Measurements from ENCODE around the gene CORO6. TPM values are rescaled to one million over a fixed set of nuclear protein-coding genes. Genes with fewer than 3 reads are reported as not detected.

The CORO6 gene
- polyA plus RNA-seq, 1 donor (not counting 4 experiments of a cell fraction or from before 2014, with no cell fraction given) = 20.5 TPM

DNA sequence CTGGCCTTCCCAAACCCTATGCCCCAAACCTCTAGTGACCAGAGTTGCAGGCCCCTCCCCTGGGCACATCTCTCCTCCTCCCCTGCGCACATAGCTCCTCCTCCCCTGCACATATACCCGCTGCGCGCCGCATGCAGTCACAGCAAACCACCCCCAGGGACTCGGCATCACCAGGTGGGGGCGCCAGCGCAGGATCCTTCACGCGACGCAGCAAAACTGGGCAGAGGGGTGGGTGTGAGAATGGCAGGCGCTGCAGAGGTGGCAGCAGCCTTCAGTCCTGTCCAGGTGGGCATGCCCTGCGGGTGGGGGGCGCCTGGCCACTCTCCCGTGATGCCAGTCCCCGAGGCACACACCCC is 5.6 kb downstream of the CORO6 start:
- Histone ChIP-seq H3K27ac (ENCODE audit: control insufficient read depth, insufficient read depth, low read length) (peak overlapping the region; percentile 85), H3K9ac (ENCODE audit: control insufficient read depth, extremely low read depth, insufficient read depth, low read length) (peak overlapping the region; percentile 79), H3K27me3 (ENCODE audit: control insufficient read depth, extremely low read depth, insufficient read depth, low read length) (no peaks in the 10 kb centered on the region), H3K4me3 (ENCODE audit: control insufficient read depth in 2 of 3, extremely low read depth in 1 of 3, insufficient read depth in 2 of 3, low read depth in 1 of 3, low read length in 3 of 3) (peak overlapping the region in 1 of 3 experiments; percentile 58), H3K4me2 (ENCODE audit: control insufficient read depth, extremely low read depth, insufficient read depth, low read depth, low read length) (peak overlapping the region; percentile 75), H3K9me3 (ENCODE audit: control insufficient read depth, low read depth, low read length) (no peaks in the 10 kb centered on the region), H3K4me1 (ENCODE audit: control insufficient read depth, extremely low read depth, insufficient read depth, low read length) (peaks cover 69% of the 10 kb centered on the region), H3K36me3 (ENCODE audit: control insufficient read depth in 2 of 2, extremely low read depth in 1 of 2, insufficient read depth in 2 of 2, low read length in 2 of 2) (peaks cover 0 to 5% of the 10 kb centered on the region in 2 experiments), H3K79me2 (ENCODE audit: control insufficient read depth, insufficient read depth, low read length) (peaks cover 22% of the 10 kb centered on the region), H3K9me1 (ENCODE audit: control insufficient read depth, extremely low read depth, insufficient read depth, low read length) (no peaks in the 10 kb centered on the region), H2AFZ (ENCODE audit: control insufficient read depth, low read length) (no peak overlapping the region), H4K20me1 (ENCODE audit: control insufficient read depth, extremely low read depth, insufficient read depth, low read length) (no peaks in the 10 kb centered on the region)
- TF ChIP-seq, protein P1, sequence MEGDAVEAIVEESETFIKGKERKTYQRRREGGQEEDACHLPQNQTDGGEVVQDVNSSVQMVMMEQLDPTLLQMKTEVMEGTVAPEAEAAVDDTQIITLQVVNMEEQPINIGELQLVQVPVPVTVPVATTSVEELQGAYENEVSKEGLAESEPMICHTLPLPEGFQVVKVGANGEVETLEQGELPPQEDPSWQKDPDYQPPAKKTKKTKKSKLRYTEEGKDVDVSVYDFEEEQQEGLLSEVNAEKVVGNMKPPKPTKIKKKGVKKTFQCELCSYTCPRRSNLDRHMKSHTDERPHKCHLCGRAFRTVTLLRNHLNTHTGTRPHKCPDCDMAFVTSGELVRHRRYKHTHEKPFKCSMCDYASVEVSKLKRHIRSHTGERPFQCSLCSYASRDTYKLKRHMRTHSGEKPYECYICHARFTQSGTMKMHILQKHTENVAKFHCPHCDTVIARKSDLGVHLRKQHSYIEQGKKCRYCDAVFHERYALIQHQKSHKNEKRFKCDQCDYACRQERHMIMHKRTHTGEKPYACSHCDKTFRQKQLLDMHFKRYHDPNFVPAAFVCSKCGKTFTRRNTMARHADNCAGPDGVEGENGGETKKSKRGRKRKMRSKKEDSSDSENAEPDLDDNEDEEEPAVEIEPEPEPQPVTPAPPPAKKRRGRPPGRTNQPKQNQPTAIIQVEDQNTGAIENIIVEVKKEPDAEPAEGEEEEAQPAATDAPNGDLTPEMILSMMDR (optimal IDR thresholded peaks at IDR 0.05 in 1 of 3, IDR thresholded peaks at IDR 0.05 in 1 of 3, conservative IDR thresholded peaks at IDR 0.05 in 1 of 3; ENCODE audit: extremely low read depth in 1 of 3, insufficient read depth in 2 of 3, low read length in 3 of 3) = peak; percentile 78 to 93 (median 81)
- no peak for TF ChIP-seq EZH2 (IDR thresholded peaks at IDR 0.05; ENCODE audit: low read length)
- dilution Hi-C loops (cut with MboI; ENCODE audit: extremely low pct_ligation_motif_present, low sequenced_read_pairs) = no loop called here
- DNase-seq (ENCODE audit: low read depth, low spot score) (no peak), FAIRE-seq (peak; percentile 67)

DNA sequence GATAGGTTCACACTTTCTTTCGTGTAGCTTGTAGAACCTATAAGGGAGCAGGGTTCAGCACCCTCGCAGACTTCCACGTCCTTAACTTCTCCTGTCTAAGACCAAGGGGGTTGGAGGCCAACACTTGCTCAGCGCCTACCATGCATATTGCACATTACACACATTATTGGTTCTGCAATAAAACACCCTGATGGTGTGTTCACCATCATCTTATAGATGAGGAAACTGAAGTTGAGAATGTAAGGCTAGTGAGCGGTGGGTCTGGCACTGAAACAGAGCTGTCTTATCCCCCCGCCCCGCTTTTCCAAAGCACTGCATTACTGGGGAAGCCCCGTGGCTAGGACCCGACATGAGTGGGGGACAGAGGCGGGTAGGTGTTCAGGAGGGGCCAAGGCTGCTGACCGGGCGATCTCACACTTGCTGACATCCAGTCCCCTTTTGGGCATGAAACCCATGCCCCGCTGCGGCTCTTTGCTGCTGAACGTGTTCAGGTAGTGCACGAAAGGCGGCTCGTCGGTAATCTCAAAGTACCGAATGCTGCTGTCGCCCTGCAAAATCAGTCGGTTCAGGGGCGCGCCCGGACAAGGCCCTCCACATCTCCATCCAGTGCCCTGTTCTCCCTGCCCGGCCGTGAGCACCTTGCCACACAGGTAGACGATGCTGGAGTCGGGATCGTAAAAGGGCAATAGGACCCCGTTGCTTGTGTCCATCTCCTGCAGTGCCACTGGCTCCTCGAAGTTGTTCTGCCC is 6.2 kb downstream of the CORO6 start:
- dilution Hi-C loops (cut with MboI; ENCODE audit: extremely low pct_ligation_motif_present, low sequenced_read_pairs) = no loop called here
- FAIRE-seq (no peak), DNase-seq (ENCODE audit: low read depth, low spot score) (no peak)
- H3K9me3 ChIP-seq (ENCODE audit: control insufficient read depth, low read depth, low read length) = no peaks in the 10 kb centered on the region
- H4K20me1 ChIP-seq (ENCODE audit: control insufficient read depth, extremely low read depth, insufficient read depth, low read length) = no peaks in the 10 kb centered on the region
- peaks cover 16% of the 10 kb centered on the region for H3K79me2 ChIP-seq (ENCODE audit: control insufficient read depth, insufficient read depth, low read length)
- no peak overlapping the region for H2AFZ ChIP-seq (ENCODE audit: control insufficient read depth, low read length)
- TF ChIP-seq, protein P1 (optimal IDR thresholded peaks at IDR 0.05 in 1 of 3, IDR thresholded peaks at IDR 0.05 in 1 of 3, conservative IDR thresholded peaks at IDR 0.05 in 1 of 3; ENCODE audit: extremely low read depth in 1 of 3, insufficient read depth in 2 of 3, low read length in 3 of 3) = no peak
- no peak for TF ChIP-seq EZH2 (IDR thresholded peaks at IDR 0.05; ENCODE audit: low read length)
- no peak overlapping the region for H3K9ac ChIP-seq (ENCODE audit: control insufficient read depth, extremely low read depth, insufficient read depth, low read length)
- peaks cover 0 to 5% of the 10 kb centered on the region in 2 experiments for H3K36me3 ChIP-seq (ENCODE audit: control insufficient read depth in 2 of 2, extremely low read depth in 1 of 2, insufficient read depth in 2 of 2, low read length in 2 of 2)
- H3K27ac ChIP-seq (ENCODE audit: control insufficient read depth, insufficient read depth, low read length) = no peak overlapping the region
- peak overlapping the region; percentile 75 for H3K4me2 ChIP-seq (ENCODE audit: control insufficient read depth, extremely low read depth, insufficient read depth, low read depth, low read length)
- H3K9me1 ChIP-seq (ENCODE audit: control insufficient read depth, extremely low read depth, insufficient read depth, low read length) = no peaks in the 10 kb centered on the region
- H3K4me1 ChIP-seq (ENCODE audit: control insufficient read depth, extremely low read depth, insufficient read depth, low read length) = peaks cover 63% of the 10 kb centered on the region
- no peaks in the 10 kb centered on the region for H3K27me3 ChIP-seq (ENCODE audit: control insufficient read depth, extremely low read depth, insufficient read depth, low read length)
- H3K4me3 ChIP-seq (ENCODE audit: control insufficient read depth in 2 of 3, extremely low read depth in 1 of 3, insufficient read depth in 2 of 3, low read depth in 1 of 3, low read length in 3 of 3) = peak overlapping the region in 1 of 3 experiments; percentile 58

Measured in keratinocyte (primary cell).